Trophoblast cell (in vitro differentiated cells and primary cell): ENCODE results near the gene ZCRB1.

Experiments used
- DNase-seq, 2 donors: peaks; one replicate each; pipeline ENCODE4 v3.0.0-alpha.2; 2016
- H2AFZ ChIP-seq: 2 replicates; pipeline ENCODE4 v1.6.1; 2013; ENCODE audit warnings: low read length, moderate library complexity, mild to moderate bottlenecking; ENCODE audit not compliant: insufficient read depth, poor library complexity
- H2AK5ac ChIP-seq: 2 replicates; pipeline ENCODE4 v1.6.1; 2013; ENCODE audit warnings: mild to moderate bottlenecking, low read length
- H2BK120ac ChIP-seq: 2 replicates; pipeline ENCODE4 v1.6.1; 2013; ENCODE audit warnings: low read length, mild to moderate bottlenecking, moderate library complexity; ENCODE audit not compliant: insufficient read depth, poor library complexity
- H2BK12ac ChIP-seq: 2 replicates; pipeline ENCODE4 v1.6.1; 2013; ENCODE audit warnings: mild to moderate bottlenecking, low read length, moderate library complexity
- H2BK5ac ChIP-seq: 2 replicates; pipeline ENCODE4 v1.6.1; 2013; ENCODE audit warnings: low read length, low read depth, moderate library complexity, mild to moderate bottlenecking; ENCODE audit not compliant: poor library complexity
- H3K14ac ChIP-seq: 2 replicates; pipeline ENCODE4 v1.6.1; 2013; ENCODE audit warnings: mild to moderate bottlenecking, low read length
- H3K18ac ChIP-seq: 2 replicates; pipeline ENCODE4 v1.6.1; 2013; ENCODE audit warnings: mild to moderate bottlenecking, low read length
- H3K23ac ChIP-seq: 2 replicates; pipeline ENCODE4 v1.6.1; 2013; ENCODE audit warnings: low read length
- H3K27ac ChIP-seq: 2 replicates; pipeline ENCODE4 v1.5.1; 2013; ENCODE audit warnings: low read depth, mild to moderate bottlenecking, inconsistent platforms, low read length, moderate library complexity
- H3K27me3 ChIP-seq: 2 replicates; pipeline ENCODE4 v1.6.1; 2013; ENCODE audit warnings: inconsistent platforms, mild to moderate bottlenecking, low read length, moderate library complexity; ENCODE audit not compliant: insufficient read depth
- H3K36me3 ChIP-seq, 2 experiments: 1 replicate in 1 of 2; 2 replicates in 1 of 2; pipeline ENCODE4 v1.6.1; 2013; ENCODE audit warnings: low read length in 2 of 2, mild to moderate bottlenecking in 2 of 2, moderate library complexity in 1 of 2; ENCODE audit not compliant: insufficient read depth in 2 of 2, control insufficient read depth in 1 of 2
- H3K4ac ChIP-seq: 2 replicates; pipeline ENCODE4 v1.6.1; 2013; ENCODE audit warnings: low read depth, mild to moderate bottlenecking, low read length, moderate library complexity
- H3K4me1 ChIP-seq, 2 experiments: 1 replicate in 1 of 2; 2 replicates in 1 of 2; pipeline ENCODE4 v1.6.1; 2013; ENCODE audit warnings: low read length in 2 of 2, mild to moderate bottlenecking in 2 of 2, moderate library complexity in 1 of 2; ENCODE audit not compliant: insufficient read depth in 2 of 2, control insufficient read depth in 1 of 2
- H3K4me2 ChIP-seq: 2 replicates; pipeline ENCODE4 v1.6.1; 2013; ENCODE audit warnings: inconsistent platforms, mild to moderate bottlenecking, low read length, moderate library complexity
- H3K4me3 ChIP-seq: 2 replicates; pipeline ENCODE4 v1.5.1; 2013; ENCODE audit warnings: mild to moderate bottlenecking, low read depth, low read length, inconsistent platforms
- H3K79me1 ChIP-seq: one replicate; pipeline ENCODE4 v1.6.1; 2013; ENCODE audit warnings: low read length
- H3K79me2 ChIP-seq: 2 replicates; pipeline ENCODE4 v1.6.1; 2013; ENCODE audit warnings: low read length, mild to moderate bottlenecking; ENCODE audit not compliant: control insufficient read depth, insufficient read depth, poor library complexity
- H3K9ac ChIP-seq: 2 replicates; pipeline ENCODE4 v1.6.1; 2013; ENCODE audit warnings: mild to moderate bottlenecking, low read length
- H3K9me3 ChIP-seq: 2 replicates; pipeline ENCODE4 v1.6.1; 2013; ENCODE audit warnings: low read depth, mild to moderate bottlenecking, control low read depth, inconsistent platforms, low read length; ENCODE audit not compliant: insufficient read depth
- H4K12ac ChIP-seq: 2 replicates; pipeline ENCODE4 v1.6.1; 2013; ENCODE audit warnings: low read depth, mild to moderate bottlenecking, low read length, moderate library complexity
- H4K8ac ChIP-seq: 2 replicates; pipeline ENCODE4 v1.6.1; 2013; ENCODE audit warnings: low read depth, mild to moderate bottlenecking, low read length, moderate library complexity
- H4K91ac ChIP-seq: one replicate; pipeline ENCODE4 v1.6.1; 2013; ENCODE audit warnings: low read depth, mild to moderate bottlenecking, low read length, moderate library complexity
- WGBS: extraction: QIAGEN DNeasy Blood & Tissue Kit; methylation state at CpG from one replicate; pipeline ENCODE4 v1.1.7; 2013; ENCODE audit warnings: missing lambda C conversion rate; ENCODE audit not compliant: insufficient read length, insufficient coverage; ENCODE audit errors: extremely low coverage; 5-methylcytosine and 5-hydroxymethylcytosine counted together

ZCRB1 gene

DNA sequence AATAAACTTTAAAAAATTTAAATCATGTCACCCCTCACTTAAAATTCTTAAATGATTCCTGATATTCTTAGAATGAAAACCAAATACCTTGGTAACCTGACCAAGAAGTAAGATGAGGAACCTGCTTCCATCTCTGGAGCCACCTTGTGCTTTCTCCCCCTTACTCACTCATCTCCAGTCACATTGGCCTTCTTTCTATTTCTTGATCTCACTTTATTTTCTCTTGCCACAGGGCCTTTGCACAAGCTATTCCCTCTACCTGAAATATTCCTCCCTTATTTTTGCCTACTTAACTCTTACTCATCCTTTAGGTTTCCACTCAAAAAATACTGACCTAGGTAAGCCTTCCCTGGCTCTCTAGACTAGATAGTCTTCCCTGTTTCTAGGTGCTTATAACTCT, 5.1 kb downstream of the ZCRB1 start:
- Histone ChIP-seq H3K27me3 (no peaks in the 10 kb centered on the region), H3K9me3 (no peaks in the 10 kb centered on the region), H3K23ac (no peak overlapping the region), H3K4ac (no peak overlapping the region), H4K91ac (no peak overlapping the region), H2BK5ac (no peak overlapping the region), H3K14ac (no peak overlapping the region), H3K79me1 (peaks cover 3% of the 10 kb centered on the region), H4K8ac (no peak overlapping the region), H2BK12ac (no peak overlapping the region), H3K36me3 (peaks cover 3 to 7% of the 10 kb centered on the region in 2 experiments), H3K18ac (no peak overlapping the region), H2BK120ac (no peak overlapping the region), H3K4me2 (no peak overlapping the region), H3K4me1 (no peaks in the 10 kb centered on the region), H3K9ac (no peak overlapping the region), H2AFZ (no peak overlapping the region), H3K4me3 (no peak overlapping the region), H2AK5ac (no peak overlapping the region), H3K79me2 (no peaks in the 10 kb centered on the region), H4K12ac (no peak overlapping the region), H3K27ac (no peak overlapping the region)
- no peak for DNase-seq

DNA sequence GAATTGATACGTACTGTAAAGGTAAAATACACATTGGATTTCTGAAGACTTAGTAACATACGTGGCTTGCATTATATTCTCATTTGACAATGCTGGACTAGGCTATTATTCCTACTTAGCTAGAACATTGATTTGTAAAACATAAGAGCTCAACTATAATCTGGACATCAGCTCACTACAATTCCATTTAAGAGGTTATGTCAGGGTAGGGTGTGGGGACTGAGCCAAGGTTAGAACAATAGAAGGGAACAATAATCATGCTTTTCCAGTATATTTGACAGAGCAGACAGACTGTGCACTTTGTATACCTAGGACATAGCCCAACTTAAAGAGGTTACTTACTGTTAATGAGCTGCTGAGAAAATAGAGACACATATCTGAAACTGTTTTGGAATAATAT, 10.8 kb downstream of the ZCRB1 start:
- Histone ChIP-seq H3K36me3 (peaks cover 3 to 4% of the 10 kb centered on the region in 2 experiments), H4K91ac (no peak overlapping the region), H4K8ac (no peak overlapping the region), H3K4me3 (no peak overlapping the region), H3K18ac (no peak overlapping the region), H2BK12ac (no peak overlapping the region), H3K4me1 (no peaks in the 10 kb centered on the region), H3K27me3 (no peaks in the 10 kb centered on the region), H2BK120ac (no peak overlapping the region), H3K9me3 (no peaks in the 10 kb centered on the region), H3K4me2 (no peak overlapping the region), H3K27ac (no peak overlapping the region), H2BK5ac (no peak overlapping the region), H3K4ac (no peak overlapping the region), H2AK5ac (no peak overlapping the region), H3K79me1 (no peaks in the 10 kb centered on the region), H3K9ac (no peak overlapping the region), H4K12ac (no peak overlapping the region), H3K79me2 (no peaks in the 10 kb centered on the region), H2AFZ (no peak overlapping the region), H3K23ac (no peak overlapping the region), H3K14ac (no peak overlapping the region)
- no peak for DNase-seq
- WGBS, result no CpG with 5 or more reads among the region's 2 CpGs

DNA sequence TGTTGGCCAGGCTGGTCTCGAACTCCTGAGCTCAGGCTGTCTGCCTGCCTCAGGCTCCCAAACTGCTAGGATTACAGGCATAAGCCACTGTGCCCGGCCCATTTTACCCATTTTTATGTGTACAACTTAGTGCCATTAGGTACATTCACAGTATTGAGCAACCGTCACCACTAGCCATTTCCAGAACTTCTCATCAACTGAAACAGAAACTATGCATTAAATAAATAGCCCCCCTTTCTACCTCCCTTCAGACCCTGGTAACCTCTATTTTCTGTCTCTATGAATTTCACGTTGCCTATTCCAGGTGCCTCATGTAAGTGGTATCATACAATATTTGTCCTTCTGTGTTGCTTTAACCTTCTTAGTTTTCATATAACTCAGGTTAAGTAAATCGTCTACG, 15.9 kb downstream of the ZCRB1 start:
- Histone ChIP-seq H3K27ac (no peak overlapping the region), H2BK5ac (no peak overlapping the region), H3K9ac (no peak overlapping the region), H3K14ac (no peak overlapping the region), H3K4me3 (no peak overlapping the region), H3K18ac (no peak overlapping the region), H4K8ac (no peak overlapping the region), H2BK120ac (no peak overlapping the region), H3K79me1 (no peaks in the 10 kb centered on the region), H3K4me2 (no peak overlapping the region), H3K36me3 (no peaks in the 10 kb centered on the region), H3K4me1 (no peaks in the 10 kb centered on the region), H2AFZ (no peak overlapping the region), H3K9me3 (no peaks in the 10 kb centered on the region), H3K27me3 (no peaks in the 10 kb centered on the region), H2BK12ac (no peak overlapping the region), H4K91ac (no peak overlapping the region), H2AK5ac (no peak overlapping the region), H4K12ac (no peak overlapping the region), H3K23ac (no peak overlapping the region), H3K79me2 (no peaks in the 10 kb centered on the region), H3K4ac (no peak overlapping the region)
- WGBS, result no CpG with 5 or more reads among the region's 6 CpGs
- DNase-seq, result no peak

DNA sequence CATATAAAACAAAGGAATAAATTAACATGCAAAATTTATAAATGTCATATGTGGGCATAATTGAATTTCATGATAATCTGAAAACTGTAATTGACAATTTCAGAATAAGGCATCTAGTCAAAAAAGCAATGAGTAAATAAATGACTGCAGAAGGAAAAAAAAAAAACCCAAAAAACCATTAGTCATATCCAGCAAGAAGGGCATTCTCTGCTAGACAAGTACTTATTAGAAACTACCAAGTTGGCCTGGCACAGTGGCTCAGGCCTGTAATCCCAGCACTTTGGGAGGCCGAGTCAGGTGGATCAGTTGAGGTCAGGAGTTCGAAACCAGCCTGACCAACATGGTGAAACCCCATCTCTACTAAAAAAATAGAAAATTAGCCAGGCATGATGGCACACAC, 17.5 kb downstream of the ZCRB1 start:
- H3K4ac ChIP-seq, result no peak overlapping the region

More for the DNA sequence above, 17.5 kb downstream of the ZCRB1 start:
- WGBS, result no CpG with 5 or more reads among the region's 2 CpGs
- Histone ChIP-seq H4K8ac (no peak overlapping the region), H3K9ac (no peak overlapping the region), H2BK5ac (no peak overlapping the region), H2AK5ac (no peak overlapping the region), H3K27me3 (no peaks in the 10 kb centered on the region), H3K4me2 (no peak overlapping the region), H3K4me3 (no peak overlapping the region), H2BK120ac (no peak overlapping the region), H3K9me3 (no peaks in the 10 kb centered on the region), H3K23ac (no peak overlapping the region), H3K18ac (no peak overlapping the region), H3K36me3 (no peaks in the 10 kb centered on the region), H3K14ac (no peak overlapping the region), H4K91ac (no peak overlapping the region), H2AFZ (no peak overlapping the region), H3K79me2 (no peaks in the 10 kb centered on the region), H3K4me1 (no peaks in the 10 kb centered on the region), H4K12ac (no peak overlapping the region), H2BK12ac (no peak overlapping the region), H3K27ac (no peak overlapping the region), H3K79me1 (no peaks in the 10 kb centered on the region)
- no peak for DNase-seq
